Hepatocyte (in vitro differentiated cells): ENCODE results near the gene CTNNB1.

Experiments
- EZH2 ChIP-seq: fragments of 200-600 bp; sonication (generic); IDR thresholded peaks from 2 replicates; pipeline ENCODE4 v1.6.1; 2016; ENCODE audit warnings: antibody characterized with exemption, mild to moderate bottlenecking, borderline replicate concordance
- TF ChIP-seq, protein P1 (sequence below): fragments of 200-600 bp; sonication (generic); IDR thresholded peaks from 2 replicates; pipeline ENCODE4 v1.5.1; 2016; ENCODE audit warnings: antibody characterized with exemption, mild to moderate bottlenecking; ENCODE audit not compliant: poor library complexity

DNA sequence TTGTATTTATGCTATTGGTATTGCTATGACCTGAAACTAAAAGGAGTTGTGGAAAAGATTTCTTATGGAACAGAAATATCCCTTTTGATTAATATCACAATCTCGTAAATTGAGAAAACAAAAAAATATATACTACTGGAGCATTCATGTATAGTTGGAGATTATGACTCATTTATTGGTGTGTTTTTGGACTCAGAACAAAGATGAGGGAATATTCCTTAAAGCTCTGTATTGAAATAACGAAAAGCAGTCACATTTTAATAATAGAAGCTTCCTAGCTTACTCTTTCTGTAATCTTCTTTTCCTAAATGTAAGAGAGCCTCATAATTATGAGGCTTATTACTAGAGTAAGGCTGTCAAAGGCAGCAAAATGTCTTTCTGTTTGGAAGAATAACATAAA lies 14.3 kb downstream of the CTNNB1 start:
- TF ChIP-seq, protein P1, sequence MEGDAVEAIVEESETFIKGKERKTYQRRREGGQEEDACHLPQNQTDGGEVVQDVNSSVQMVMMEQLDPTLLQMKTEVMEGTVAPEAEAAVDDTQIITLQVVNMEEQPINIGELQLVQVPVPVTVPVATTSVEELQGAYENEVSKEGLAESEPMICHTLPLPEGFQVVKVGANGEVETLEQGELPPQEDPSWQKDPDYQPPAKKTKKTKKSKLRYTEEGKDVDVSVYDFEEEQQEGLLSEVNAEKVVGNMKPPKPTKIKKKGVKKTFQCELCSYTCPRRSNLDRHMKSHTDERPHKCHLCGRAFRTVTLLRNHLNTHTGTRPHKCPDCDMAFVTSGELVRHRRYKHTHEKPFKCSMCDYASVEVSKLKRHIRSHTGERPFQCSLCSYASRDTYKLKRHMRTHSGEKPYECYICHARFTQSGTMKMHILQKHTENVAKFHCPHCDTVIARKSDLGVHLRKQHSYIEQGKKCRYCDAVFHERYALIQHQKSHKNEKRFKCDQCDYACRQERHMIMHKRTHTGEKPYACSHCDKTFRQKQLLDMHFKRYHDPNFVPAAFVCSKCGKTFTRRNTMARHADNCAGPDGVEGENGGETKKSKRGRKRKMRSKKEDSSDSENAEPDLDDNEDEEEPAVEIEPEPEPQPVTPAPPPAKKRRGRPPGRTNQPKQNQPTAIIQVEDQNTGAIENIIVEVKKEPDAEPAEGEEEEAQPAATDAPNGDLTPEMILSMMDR = no peak
- TF ChIP-seq EZH2 = no peak
